Measurements from ENCODE around the gene ANKRD13D.

DNA sequence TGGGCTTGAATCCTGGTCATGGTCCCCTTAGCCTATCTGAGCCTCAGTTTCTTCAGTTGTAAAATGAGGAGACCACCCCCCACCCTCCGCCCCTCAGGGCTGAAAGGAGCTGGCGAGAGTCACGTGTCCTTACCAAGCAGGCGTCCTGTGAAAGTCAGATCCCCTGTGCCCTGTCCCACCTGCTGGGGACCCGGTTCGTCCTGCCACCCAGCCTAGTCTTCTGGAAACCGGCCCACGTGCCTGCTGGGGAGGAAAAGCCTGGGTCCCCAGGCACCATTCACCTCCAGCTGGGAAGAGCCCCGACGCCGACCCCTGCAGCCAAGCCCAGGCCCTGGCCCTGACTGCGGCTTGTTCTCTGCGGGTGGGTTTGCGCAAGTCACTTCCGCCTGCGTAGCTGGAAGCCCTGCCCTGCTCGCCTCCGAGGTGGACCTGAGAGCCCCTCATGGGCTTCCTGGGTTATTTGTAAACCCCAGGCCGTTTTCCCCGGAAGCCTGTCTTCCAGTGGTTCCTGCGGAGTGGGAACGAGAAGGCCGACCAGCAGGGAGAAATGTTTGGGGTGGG lies 13.5 kb downstream of the ANKRD13D start:
- TF ChIP-seq, protein P1, sequence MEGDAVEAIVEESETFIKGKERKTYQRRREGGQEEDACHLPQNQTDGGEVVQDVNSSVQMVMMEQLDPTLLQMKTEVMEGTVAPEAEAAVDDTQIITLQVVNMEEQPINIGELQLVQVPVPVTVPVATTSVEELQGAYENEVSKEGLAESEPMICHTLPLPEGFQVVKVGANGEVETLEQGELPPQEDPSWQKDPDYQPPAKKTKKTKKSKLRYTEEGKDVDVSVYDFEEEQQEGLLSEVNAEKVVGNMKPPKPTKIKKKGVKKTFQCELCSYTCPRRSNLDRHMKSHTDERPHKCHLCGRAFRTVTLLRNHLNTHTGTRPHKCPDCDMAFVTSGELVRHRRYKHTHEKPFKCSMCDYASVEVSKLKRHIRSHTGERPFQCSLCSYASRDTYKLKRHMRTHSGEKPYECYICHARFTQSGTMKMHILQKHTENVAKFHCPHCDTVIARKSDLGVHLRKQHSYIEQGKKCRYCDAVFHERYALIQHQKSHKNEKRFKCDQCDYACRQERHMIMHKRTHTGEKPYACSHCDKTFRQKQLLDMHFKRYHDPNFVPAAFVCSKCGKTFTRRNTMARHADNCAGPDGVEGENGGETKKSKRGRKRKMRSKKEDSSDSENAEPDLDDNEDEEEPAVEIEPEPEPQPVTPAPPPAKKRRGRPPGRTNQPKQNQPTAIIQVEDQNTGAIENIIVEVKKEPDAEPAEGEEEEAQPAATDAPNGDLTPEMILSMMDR (IDR thresholded peaks at IDR 0.05): no peak
- no peak for TF ChIP-seq POLR2A (IDR thresholded peaks at IDR 0.05)

Data from heart left ventricle (tissue), 13 donors.